GM21515 (cell line): ENCODE data around the gene RHBDD1.
"Not testable (repeated sequence)": the region's sequence is repeated elsewhere in the genome, so short reads cannot be mapped to it uniquely, and the experiment has no call there.

Experiments used
- ATAC-seq: cut with Tn5 transposase; IDR thresholded peaks from one replicate; pipeline ENCODE4 v1.9.1; 2021; ENCODE audit not compliant: unreplicated experiment

The RHBDD1 gene

GRCh38 chr2:226799211-226799975 is 36.5 kb upstream of the RHBDD1 start, which contains the start of gene IRS1:
IRS1 (minus strand) TSS chr2:226799820; CDS start chr2:226798738, 1,082 bp downstream.
- ATAC-seq, result peak; percentile 42

GRCh38 chr2:226799976-226800940 is 35.6 kb upstream of the RHBDD1 start:
- no peak for ATAC-seq

GRCh38 chr2:226800941-226801784 is 34.7 kb upstream of the RHBDD1 start:
- ATAC-seq, result peak; percentile 82

- ATAC-seq, result no peak
These were observed 33.3 kb upstream of the RHBDD1 start for GRCh38 chr2:226802573-226802972.

- no peak for ATAC-seq
These were observed 32.4 kb upstream of the RHBDD1 start for GRCh38 chr2:226803410-226803809.

- no peak for ATAC-seq
These were observed 22.6 kb upstream of the RHBDD1 start for GRCh38 chr2:226813148-226813701.

- no peak for ATAC-seq
These were observed 16.9 kb upstream of the RHBDD1 start for GRCh38 chr2:226818930-226819329.

- ATAC-seq, result no peak
These were observed 10.8 kb upstream of the RHBDD1 start for GRCh38 chr2:226825056-226825455.

GRCh38 chr2:226828191-226828590 is 7.7 kb upstream of the RHBDD1 start:
- no peak for ATAC-seq

- no peak for ATAC-seq
These were observed 5.9 kb upstream of the RHBDD1 start for GRCh38 chr2:226829721-226830631.

- no peak for ATAC-seq
These were observed 4.6 kb upstream of the RHBDD1 start for GRCh38 chr2:226831266-226831665.

- no peak for ATAC-seq
These were observed 3.8 kb upstream of the RHBDD1 start for GRCh38 chr2:226832061-226832460.

- not testable (repeated sequence) for ATAC-seq
These were observed 974 bp upstream of the RHBDD1 start for GRCh38 chr2:226834880-226835279.

GRCh38 chr2:226835420-226835795 is 446 bp upstream of the RHBDD1 start:
- ATAC-seq, result peak; percentile 29

GRCh38 chr2:226836548-226836885 is 663 bp downstream of the RHBDD1 start:
- ATAC-seq, result peak; percentile 10

- no peak for ATAC-seq
These were observed 1.5 kb downstream of the RHBDD1 start for GRCh38 chr2:226837334-226837733.

GRCh38 chr2:226837787-226838603 is 2.1 kb downstream of the RHBDD1 start:
- no peak for ATAC-seq

- no peak for ATAC-seq
These were observed 2.9 kb downstream of the RHBDD1 start for GRCh38 chr2:226838722-226839121.

GRCh38 chr2:226839161-226839560 is 3.3 kb downstream of the RHBDD1 start:
- no peak for ATAC-seq
